Amygdala (tissue), 56 donors: ENCODE measurements around the gene CIB4.

Experiments
- DNase-seq, 56 donors: peaks; one replicate each; lab custom pipeline; 2025; lab: John Stamatoyannopoulos, UW

CIB4 gene

DNA sequence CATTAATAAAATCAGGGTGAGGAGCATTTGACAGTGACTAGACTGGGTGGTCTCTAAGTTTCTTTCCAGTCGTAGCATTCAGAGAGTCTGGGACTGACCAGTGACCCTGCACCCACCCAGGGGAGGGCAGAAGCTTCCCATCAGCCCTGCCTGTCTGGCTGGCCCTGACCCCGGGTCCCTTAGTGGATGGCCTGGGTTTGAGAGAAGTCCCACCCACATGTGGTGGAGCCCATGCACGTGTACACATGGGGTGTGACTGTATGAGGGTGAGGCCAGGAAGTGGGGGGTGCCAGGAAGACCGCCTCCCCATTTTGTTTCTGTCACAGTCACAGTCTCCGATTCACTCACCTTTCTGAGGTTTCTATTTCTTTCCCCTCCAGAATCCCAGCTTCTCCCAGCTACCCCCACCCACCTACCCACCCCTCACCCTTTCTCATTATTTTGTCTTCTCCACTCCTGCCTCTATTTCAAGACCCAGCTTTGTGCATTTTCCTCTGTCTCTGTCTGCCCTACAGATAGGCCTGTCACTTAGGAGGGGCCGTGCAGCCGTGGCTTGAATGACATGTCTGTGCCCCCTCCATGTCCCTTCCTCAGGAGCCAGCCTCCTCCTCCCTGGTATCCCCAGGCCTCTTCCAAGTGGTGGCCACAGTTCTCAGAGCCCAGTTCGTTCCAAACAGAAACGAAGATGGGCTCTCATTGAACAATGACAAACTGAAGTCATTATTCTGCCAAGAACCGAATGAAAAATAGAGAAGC lies 13.6 kb downstream of the CIB4 start:
- no peak for DNase-seq

DNA sequence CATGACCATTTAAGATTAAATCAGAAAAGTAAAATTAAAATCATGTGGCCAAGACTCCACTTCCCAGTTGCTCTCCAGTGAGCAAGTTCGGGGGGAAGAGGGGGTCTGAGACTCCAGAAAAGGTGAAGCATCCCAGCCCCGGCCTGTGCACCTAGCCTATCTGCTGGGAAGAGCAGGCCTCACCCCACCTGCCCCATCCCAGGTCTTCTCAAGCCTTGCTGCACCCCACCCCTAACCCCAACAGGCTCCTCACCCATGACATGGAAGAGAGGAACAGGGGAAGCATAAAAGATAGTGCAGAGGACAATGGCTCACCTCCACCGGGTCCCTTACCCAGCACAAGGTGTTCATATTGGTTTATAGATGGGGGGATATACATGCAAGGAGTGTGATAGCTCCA lies 14.6 kb downstream of the CIB4 start:
- no peak for DNase-seq

GRCh38 chr2:26623541-26624495 lies 17.3 kb downstream of the CIB4 start:
- DNase-seq, result no peak

- DNase-seq, result no peak
Measured at GRCh38 chr2:26621469-26622199, 19.5 kb downstream of the CIB4 start.

DNA sequence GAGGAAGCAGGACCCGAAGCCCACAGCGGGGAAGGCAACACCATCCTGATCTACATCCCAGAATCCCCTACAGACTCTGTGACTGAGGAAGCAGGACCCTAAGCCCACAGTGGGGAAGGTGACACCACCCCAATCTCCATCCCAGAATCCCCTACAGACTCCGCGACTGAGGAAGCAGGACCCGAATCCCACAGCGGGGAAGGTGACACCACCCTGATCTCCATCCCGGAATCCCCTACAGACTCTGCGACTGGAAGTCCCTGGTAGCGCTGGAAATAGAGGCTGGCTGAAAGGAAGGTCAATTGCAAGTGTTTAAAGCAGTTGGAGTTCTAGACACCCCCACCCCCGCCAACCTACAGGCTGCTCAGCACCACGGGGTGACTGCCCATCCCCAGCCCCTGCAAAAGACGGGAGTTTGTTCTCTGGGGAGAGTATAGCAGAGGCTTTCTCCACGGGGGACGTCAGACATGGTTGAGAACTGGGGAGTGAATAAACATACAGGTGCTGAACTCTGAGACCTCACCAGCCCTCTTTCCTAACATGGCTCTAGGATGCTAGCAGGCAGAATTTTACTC lies 21.0 kb downstream of the CIB4 start:
- DNase-seq, result no peak

GRCh38 chr2:26619521-26619951 lies 21.6 kb downstream of the CIB4 start:
- no peak for DNase-seq

GRCh38 chr2:26619096-26619495 lies 22.1 kb downstream of the CIB4 start:
- DNase-seq, result no peak

- DNase-seq, result no peak
Measured at GRCh38 chr2:26618611-26619010, 22.6 kb downstream of the CIB4 start.

- no peak for DNase-seq
Measured at GRCh38 chr2:26617588-26618083, 23.5 kb downstream of the CIB4 start.

DNA sequence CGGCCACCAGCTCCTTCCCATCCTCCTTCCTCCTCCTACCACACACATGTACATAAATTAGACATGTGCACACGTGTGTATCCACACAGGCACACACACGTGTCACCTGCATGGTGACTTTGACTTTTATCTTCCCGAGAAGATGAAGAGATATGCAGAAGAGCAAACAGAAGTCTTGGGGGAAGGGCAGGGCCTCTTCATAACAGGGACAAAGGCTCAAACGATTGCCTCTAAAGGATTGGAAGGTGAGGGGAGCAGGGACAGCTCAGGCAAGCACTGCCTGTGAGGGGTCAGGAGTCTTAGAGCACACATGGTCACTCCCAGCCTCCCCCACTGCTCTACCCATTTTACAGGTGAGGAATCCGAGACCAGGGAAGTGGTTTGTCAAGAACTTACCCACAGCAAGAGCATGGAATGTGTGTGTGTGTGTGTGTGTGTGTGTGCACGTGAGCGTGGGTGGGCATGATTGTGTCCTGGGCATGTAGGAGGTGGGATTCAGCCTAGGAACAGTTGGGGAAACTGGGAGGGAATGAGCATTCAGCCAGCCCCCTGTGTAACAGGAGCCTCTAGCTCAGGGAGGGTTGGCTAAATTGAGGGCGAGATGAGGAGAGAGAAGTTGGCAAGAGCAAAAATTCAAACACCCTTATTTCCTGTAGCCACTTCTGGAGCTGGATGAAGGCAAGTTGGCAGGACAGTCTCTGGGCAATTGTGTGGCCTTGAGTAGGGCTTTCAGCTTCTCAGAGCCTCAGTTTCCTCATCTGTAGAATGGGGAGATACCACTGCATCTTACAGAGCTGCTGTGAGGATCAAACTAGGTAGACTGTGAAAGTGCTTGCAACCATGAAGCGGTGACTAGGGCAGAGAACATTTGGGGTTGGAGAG lies 24.2 kb downstream of the CIB4 start:
- DNase-seq, result no peak

GRCh38 chr2:26615860-26616705 lies 25.1 kb downstream of the CIB4 start:
- peak in 24 of 56 donors; percentile 9 to 67 (median 40) for DNase-seq

- DNase-seq, result peak in 18 of 56 donors; percentile 23 to 67 (median 52)
Measured at GRCh38 chr2:26615336-26615859, 25.8 kb downstream of the CIB4 start.

DNA sequence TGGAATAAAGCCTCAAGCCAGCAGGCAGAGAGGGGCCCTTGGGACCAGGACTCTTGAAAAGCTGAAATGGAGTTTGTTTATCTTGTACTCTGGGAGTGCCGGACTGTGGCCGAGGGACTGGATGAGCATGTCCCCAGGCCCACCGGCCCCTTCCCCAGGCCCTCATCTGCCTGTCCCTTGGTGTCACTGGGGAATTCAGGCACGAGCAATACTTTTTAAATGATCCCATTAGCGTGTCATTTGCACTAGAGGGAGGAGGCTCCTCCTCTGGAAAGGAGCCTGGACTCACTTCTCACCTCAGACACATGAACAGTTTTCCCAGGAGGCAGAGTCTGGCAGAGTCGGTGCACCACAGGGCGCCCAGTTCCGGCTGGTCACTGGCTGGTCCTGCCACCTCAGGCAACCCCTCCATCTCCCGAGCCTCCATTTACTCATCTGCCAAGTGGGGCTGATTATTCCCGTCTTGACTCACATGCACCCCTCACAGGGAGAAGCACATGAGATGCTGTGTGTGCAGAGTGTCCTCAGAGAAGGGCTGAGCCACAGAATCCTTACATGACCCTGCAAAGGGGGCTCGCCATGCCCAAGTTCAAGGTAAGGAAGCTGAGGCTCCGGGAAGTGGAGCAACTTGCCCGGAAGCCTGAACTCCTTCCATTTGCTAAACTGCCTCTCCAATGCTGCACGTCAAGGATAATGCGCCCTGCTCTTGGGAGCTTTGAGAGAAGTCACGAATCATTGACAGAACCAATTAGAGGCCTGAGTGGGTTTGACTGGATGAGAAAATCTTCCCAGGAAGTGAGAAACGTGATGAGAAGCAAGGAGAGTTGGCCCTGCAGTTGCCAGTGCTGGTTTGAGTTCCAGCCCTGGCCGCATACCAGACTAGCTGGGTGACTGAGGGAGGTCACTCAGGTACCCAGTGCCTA lies 26.7 kb downstream of the CIB4 start:
- no peak for DNase-seq

GRCh38 chr2:26613241-26614215 lies 27.6 kb downstream of the CIB4 start:
- DNase-seq, result peak in 9 of 56 donors; percentile 6 to 30 (median 17)

- peak in 30 of 56 donors; percentile 8 to 68 (median 40) for DNase-seq
Measured at GRCh38 chr2:26612522-26613240, 28.5 kb downstream of the CIB4 start.
